ENCODE data around the gene FKBP10.
"Not testable (repeated sequence)": the region's sequence is repeated elsewhere in the genome, so short reads cannot be mapped to it uniquely, and the experiment has no call there.

Gene FKBP10

DNA sequence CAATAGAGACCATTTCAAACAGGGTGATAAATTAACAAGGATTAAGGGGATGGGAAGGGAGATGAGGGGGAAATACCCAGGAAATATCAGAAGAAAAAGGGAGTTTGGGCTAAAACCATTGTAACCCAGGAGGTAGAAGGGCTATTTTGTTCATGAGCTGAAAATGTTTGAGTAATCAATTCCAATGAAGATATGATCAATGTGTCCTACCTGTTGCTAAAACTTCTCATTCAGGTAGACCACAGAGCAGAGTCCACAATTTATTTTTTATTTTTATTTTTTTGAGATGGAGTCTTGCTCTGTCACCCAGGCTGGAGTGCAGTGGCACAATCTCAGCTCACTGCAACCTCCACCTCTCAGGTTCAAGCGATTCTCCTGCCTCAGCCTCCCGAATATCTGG, 26.6 kb downstream of the FKBP10 start:
- not testable (repeated sequence) for DNase-seq

DNA sequence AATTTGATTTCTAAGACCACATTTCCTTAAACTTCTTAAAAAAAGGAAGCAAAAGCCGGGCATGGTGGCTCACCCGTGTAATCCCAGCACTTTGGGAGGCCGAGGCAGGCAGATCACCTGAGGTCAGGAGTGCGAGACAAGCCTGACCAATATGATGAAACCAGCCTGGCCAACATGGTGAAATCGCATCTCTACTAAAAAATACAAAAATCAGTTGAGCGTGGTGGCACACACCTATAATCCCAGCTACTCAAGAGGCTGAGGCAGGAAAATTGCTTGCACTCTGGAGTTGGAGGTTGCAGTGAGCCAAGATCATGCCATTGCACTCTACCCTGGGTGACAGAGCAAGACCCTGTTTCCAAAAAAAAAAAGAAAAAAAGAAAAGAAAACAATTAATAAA, 28.0 kb downstream of the FKBP10 start:
- not testable (repeated sequence) for DNase-seq

DNA sequence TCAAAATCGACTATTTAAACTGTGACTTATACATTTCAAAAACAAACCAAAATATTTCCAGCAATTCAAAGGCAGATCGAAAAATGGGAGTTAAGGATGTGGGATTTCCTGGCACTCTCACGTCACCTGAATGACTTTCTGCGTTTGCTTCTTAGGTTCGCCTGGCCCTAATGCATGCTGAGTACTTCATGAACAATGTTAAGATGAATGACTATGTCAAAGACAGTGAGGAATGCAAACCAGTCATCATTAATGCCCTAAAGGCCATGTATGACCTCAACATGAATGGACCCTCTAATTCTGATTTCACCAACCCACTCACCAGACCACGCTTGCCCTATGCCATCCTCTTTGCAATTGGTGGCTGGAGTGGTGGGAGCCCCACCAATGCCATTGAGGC, 32.2 kb downstream of the FKBP10 start:
- DNase-seq = no peak

DNA sequence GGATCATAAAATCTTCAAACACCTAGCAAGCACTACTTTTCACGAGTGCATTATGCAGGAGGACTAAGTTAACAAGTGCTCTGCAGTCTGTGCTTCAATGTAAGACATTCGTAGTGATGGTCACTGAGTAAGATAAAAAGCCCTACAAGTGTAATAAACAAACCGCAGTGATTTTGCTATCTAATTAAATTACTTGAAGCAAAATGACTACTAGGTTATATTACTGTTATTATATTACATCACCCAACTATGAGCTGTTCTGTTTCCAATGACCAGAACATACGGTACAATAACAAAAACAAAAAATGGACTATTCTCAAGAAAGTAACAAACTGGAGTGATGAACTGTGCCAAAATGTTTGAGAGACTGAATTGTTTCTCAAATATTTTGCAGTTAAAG, 36.0 kb downstream of the FKBP10 start:
- DNase-seq = no peak

DNA sequence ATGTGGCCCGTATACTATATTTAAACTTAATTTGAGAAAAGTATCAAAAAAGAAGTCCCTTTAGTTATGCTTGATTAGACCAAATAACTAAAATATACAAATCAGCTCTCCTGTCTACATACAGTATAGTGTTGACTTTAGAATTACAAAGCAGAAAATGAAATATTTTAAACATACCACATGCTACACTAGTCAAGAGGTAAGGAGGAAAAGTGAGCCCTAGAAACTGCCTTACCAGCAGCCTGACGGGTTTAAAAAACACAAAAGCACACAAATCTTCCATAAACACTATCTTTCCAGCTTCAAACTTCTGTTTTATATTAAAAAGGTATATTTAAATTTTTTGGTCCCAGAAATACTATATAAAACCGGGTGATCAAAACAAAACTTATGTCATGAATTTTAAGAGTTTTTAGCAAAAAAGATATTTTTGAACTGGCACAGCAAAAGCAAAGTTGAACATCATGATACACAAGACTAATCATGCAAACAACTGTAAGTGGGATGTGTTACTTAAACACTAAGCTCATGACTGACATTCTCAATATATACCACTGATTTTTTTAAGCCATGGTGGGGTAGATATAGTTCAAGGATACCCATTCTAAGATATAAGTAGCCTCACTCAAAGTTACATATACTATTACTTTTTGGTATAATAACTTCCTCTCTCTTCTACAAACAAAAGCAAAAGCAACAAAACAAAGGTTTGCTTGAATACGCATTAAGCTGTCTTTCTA, 36.6 kb downstream of the FKBP10 start:
- DNase-seq = no peak

DNA sequence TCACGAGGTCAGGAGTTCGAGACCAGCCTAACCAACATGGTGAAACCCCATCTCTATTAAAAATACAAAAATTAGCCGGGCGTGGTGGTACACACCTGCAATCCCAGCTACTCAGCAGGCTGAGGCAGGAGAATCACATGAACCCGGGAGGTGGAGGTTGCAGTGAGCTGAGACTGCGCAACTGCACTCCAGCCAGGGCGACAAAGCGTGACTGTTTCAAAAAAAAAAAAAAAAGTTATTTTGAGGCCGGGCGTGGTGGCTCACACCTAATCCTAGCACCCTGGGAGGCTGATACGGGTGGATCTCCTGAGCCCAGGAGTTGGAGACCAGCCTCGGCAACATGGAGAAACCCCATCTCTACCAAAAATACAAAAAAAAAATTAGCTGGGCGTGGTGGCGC, 38.6 kb downstream of the FKBP10 start:
- not testable (repeated sequence) for DNase-seq

DNA sequence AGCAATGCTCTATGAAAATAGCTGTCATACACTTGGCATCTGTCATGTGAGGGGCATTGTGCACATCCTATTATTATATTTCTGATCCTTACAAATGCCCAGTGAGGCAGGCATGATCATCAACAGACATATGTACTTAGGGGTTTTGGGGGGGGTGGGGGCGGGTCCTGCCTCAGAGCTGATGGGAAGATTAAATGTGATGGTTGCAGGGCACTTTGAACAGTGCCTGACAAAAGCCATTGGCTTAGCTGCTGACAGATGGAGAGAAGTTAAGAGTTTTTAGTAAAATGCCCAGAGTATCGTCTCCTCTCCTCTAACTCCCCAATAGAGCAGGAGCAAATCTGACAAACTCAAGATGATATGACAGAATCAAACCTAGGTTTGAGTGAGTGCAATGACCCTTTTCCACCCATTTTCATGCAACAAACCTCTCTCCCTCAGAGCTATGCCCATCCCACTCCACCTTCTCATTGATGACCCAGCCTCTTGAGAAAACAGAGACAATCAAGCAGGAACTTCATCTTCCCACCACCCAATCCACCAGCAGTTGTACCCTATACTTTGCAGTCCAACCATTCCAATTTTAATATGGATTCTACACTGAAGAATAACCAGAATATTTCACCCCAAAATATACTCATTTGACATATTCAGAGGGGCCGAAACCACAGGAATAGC, 47.6 kb downstream of the FKBP10 start:
- DNase-seq = no peak

DNA sequence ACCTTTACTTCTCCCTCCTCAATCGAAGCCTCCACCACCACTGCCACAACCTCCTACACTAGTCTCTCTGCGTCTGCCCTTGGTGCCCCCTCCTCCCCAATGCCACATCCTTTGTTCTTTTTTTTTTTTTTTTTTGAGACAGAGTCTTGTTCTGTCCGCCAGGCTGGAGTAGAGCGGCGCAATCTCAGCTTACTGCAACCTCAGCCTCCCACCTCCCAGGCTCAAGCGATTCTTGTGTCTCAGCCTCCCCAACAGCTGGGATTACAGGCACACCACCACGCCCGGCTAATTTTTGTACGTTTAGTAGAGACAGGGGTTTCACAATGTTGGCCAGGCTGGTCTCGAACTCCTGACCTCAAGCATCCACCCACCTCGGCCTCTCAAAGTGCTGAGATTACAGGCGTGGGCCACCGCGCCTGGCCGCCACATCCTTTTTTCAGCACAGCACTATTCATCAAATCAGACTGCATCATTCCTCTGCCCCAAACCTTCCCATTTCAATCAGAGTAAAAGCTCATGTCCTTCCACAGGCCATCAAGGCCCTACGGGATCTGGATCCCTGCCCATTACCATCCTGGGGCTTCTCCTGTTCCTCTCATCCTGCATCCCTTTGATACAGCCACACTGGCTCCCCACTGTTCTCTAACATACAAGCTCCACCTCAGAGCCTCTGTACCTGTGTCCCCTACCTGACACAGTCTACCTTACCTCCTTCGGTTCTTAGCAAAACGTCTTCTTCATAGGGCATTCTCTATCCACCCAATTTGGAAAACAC, 50.5 kb downstream of the FKBP10 start:
- DNase-seq = no peak

DNA sequence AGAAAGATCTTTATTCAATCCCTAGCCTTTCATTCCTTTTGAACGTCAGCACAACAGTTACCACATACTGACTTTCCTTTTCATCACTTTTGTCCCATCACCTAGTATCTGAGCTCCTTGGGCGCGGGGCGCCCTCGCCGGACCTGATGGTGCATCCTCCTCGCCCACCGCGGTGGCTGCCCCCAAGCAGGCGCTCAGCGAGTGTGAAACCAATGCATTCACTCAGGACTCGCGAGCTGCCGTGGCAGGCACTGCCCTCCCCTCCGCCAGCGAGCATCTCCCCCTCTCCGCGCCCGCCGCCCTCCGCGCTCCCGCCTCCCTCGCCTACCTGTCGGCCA, 51.7 kb downstream of the FKBP10 start:
- DNase-seq = no peak

DNA sequence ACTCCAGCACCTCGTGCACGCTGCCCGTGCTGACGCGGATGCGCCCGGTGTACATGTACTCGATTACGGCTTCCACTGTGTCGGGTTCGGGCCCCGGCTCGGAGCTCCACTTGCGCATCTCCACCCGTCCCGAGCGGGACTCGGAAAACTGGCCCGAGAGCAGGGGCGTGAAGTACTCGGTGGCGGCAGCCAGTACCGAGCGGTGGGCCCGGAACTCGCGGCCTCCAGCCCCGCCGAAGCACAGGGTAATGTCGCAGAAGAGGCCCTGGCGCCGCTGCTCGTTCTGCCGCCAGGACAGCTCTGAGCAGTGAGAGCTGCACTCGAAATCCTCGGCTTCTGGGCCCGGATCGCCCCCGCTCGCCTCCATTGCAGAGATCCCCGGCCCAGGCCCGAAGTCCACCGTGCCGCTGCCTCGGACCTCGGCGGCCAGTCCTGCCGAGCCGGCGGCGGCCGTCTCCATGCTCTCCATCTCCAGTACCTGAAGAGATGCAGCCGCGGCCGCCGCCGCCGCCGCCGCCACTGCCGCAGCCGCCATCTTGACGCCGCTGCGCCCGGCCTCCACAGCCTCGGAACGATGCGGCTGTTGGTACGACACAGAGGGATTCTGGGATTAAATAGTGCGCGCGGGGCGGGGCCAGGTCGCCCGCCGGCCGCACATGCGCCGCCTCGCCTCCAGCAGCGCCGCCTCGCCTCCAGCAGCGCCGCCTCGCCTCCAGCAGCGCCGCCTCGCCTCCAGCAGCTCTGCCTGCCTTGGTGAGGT, 52.2 kb downstream of the FKBP10 start, which contains the start of gene KLHL11:
Gene KLHL11, minus strand, starts transcription at position 588 of the 760 bp plus-strand sequence. Its CDS starts 53 bp downstream, at position 535.
- DNase-seq = peak; percentile 87

DNA sequence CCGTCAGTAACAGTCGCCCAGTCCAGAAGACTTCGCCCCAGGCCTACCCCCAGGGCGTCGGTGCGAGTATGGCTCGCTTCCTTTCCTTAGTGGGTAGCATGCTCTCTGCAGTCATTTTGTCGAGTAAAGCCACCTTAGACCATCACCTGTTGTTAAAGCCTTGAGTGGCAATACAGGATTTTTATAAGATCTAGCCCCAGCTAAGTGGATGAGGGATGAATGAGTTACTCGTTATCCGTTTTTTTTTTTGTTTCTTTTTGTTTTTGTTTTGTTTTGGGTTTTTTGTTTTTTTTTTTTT, 52.7 kb downstream of the FKBP10 start:
- DNase-seq = no peak

DNA sequence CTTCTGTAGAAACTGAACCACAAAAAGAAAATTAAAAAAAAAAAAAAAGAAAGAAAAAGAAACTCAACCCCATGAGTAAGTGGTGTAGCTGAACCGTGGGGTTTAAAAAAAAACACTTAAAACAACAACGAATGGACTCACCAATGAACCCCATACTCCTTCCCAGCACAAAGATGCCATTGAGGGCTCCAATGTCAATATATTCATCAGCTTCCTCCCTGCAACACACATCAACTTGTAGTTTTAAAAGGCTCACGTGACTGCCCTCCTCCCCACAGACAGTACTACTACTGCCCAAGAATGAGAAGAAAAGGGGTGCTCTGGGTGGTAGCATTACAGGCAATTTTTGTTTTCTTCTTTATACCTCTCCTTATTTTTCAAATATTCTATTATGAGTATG, 55.8 kb downstream of the FKBP10 start:
- no peak for DNase-seq

DNA sequence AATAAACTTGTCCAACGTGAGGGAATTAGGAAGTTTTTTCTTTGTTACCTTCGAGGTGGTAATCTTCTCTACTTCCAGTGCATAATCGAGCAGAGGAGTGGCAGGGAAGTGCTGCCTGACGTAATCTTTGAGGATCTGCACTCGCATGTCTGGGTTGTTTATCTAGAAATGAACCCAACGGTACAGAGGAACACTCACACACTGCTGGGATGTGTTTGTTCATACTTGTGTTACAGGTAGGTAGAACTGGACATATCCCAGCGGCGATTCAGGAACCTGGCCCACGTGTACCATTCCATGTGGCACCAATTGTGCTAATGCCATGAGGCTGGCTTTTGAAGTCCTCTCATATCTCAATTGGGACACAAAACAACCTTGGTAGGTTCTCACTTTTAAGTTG, 56.6 kb downstream of the FKBP10 start:
- no peak for DNase-seq

DNA sequence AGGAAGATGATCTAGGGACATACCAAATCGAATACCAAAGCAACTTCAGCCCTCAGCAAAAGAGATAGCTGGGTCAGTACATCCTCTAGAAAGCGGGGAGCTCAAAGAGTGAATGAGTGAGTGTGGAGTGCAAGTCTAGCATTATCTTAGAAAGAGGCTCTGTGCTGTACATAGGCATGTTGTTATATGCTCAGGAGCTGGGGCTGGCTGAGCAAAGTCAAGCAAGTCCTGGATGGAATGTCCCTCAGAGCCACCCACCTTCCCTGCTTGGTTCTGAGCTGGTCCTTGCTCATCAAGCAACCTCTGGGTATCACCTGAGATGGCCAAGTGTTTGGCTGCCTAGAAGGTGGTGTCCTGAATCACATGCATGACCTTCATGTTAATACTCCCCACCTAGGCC, 57.3 kb downstream of the FKBP10 start:
- no peak for DNase-seq

DNA sequence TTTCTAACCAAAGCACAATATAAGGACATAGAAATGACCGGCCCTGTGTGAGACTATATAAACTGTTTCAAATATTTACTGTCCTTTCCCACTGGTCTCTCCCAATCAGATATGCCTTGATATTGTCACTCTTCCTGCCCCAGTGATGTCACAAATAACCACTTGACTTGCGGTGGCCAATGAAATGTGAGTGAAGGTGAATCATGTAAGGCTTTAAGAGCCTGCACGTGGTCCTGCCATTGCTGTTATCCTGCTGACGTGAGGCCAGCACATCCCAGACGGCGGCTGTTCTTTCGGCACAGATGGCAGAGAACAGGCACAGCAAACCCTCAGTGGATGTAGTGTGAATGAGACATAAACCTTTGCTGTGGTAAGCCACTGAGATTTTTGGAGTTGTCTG, 57.8 kb downstream of the FKBP10 start:
- no peak for DNase-seq

DNA sequence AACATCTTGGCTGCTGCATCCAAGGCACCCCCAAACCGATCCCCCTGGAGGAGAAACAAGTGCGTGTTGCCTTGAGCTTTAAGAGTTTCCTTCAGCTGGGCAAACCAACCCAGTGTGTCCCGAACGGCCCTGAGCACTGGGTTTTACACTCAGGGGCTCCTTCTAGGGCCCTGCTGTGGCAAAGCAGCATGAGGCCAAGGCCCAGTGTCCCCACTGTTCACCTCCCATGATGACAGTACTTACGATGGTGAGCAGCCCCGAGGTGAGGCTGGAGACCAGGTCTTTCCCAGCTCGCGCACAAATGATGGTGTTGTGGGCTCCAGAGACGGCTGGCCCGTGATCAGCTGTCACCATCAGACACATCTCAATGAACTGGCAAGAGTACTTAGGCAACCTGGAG, 59.0 kb downstream of the FKBP10 start:
- DNase-seq = no peak

Measured in activated CD8-positive, alpha-beta memory T cell treated with anti-CD3 and anti-CD28 coated beads, Interleukin-2, amount 50 U/mL, for 4 hours (primary cell).